ENCODE data around the gene TMEM154.

Gene TMEM154

GRCh38 chr4:152687974-152688599, 8.3 kb upstream of the TMEM154 start:
- no peak for DNase-seq (ENCODE audit: low read depth)
- H3K4me3 ChIP-seq (ENCODE audit: low read depth, low read length) = no peak overlapping the region
- TF ChIP-seq CTCF (IDR thresholded peaks at IDR 0.05; ENCODE audit: control insufficient read depth, extremely low read depth, insufficient read depth) = no peak

GRCh38 chr4:152686452-152687013, 6.7 kb upstream of the TMEM154 start:
- no peak for DNase-seq (ENCODE audit: low read depth)
- H3K4me3 ChIP-seq (ENCODE audit: low read depth, low read length) = no peak overlapping the region
- no peak for TF ChIP-seq CTCF (IDR thresholded peaks at IDR 0.05; ENCODE audit: control insufficient read depth, extremely low read depth, insufficient read depth)

GRCh38 chr4:152684587-152684986, 4.8 kb upstream of the TMEM154 start:
- no peak for TF ChIP-seq CTCF (IDR thresholded peaks at IDR 0.05; ENCODE audit: control insufficient read depth, extremely low read depth, insufficient read depth)
- no peak overlapping the region for H3K4me3 ChIP-seq (ENCODE audit: low read depth, low read length)
- DNase-seq (ENCODE audit: low read depth) = no peak

GRCh38 chr4:152684007-152684406, 4.2 kb upstream of the TMEM154 start:
- H3K4me3 ChIP-seq (ENCODE audit: low read depth, low read length) = no peak overlapping the region
- no peak for TF ChIP-seq CTCF (IDR thresholded peaks at IDR 0.05; ENCODE audit: control insufficient read depth, extremely low read depth, insufficient read depth)
- no peak for DNase-seq (ENCODE audit: low read depth)

DNA sequence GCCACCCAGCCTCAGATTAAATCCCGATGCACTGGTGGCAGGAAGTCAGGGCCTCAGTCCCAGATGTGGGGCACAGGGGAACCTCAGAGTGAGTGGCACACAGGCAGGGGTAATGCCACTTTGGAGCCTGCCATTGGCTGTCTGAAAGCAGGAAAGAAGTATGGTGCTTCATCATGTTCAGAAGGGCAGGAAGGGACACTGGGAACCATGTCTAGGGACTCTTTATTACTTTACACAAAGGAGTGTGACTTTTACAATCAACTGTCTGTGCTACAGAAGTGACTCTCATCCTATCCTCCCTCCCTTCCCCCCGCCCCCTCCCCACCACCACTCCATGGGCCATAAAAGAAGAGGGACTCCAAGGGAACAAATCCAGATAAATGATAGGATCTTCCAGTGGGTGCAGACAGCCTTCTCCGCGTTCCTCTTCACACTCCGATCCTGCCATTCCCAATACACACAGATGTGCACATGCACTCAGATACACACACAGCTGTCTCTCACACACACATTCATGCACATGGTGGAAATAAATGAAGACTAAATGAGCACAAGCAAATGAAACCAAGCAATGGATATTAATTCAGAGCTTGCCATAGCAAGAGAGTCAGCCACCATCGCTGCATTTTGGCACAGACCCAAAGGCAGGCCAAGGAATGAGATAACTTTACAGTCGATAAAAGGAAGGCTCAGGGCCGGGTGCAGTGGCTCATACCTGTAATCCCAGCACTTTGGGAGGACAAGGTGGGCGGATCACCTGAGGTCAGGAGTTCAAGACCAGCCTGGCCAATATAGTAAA, 2.5 kb upstream of the TMEM154 start:
- H3K4me3 ChIP-seq (ENCODE audit: low read depth, low read length) = no peak overlapping the region
- no peak for TF ChIP-seq CTCF (IDR thresholded peaks at IDR 0.05; ENCODE audit: control insufficient read depth, extremely low read depth, insufficient read depth)
- DNase-seq (ENCODE audit: low read depth) = no peak

GRCh38 chr4:152680988-152681603, 1.3 kb upstream of the TMEM154 start:
- TF ChIP-seq CTCF (IDR thresholded peaks at IDR 0.05; ENCODE audit: control insufficient read depth, extremely low read depth, insufficient read depth) = no peak
- no peak for DNase-seq (ENCODE audit: low read depth)

More at GRCh38 chr4:152680988-152681603, 1.3 kb upstream of the TMEM154 start:
- no peak overlapping the region for H3K4me3 ChIP-seq (ENCODE audit: low read depth, low read length)

All from LNCaP clone FGC (cell line).